HG03095 (cell line): ENCODE measurements around the gene OR2F2.
A peak's percentile ranks its signal among the peaks of the same experiment; 100 is the strongest.

Experiments
- ATAC-seq: cut with Tn5 transposase; IDR thresholded peaks from one replicate; pipeline ENCODE4 v1.9.1; 2021; ENCODE audit warnings: moderate library complexity; ENCODE audit not compliant: unreplicated experiment

The OR2F2 gene, protein sequence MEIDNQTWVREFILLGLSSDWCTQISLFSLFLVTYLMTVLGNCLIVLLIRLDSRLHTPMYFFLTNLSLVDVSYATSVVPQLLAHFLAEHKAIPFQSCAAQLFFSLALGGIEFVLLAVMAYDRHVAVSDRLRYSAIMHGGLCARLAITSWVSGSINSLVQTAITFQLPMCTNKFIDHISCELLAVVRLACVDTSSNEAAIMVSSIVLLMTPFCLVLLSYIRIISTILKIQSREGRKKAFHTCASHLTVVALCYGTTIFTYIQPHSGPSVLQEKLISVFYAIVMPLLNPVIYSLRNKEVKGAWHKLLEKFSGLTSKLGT

DNA sequence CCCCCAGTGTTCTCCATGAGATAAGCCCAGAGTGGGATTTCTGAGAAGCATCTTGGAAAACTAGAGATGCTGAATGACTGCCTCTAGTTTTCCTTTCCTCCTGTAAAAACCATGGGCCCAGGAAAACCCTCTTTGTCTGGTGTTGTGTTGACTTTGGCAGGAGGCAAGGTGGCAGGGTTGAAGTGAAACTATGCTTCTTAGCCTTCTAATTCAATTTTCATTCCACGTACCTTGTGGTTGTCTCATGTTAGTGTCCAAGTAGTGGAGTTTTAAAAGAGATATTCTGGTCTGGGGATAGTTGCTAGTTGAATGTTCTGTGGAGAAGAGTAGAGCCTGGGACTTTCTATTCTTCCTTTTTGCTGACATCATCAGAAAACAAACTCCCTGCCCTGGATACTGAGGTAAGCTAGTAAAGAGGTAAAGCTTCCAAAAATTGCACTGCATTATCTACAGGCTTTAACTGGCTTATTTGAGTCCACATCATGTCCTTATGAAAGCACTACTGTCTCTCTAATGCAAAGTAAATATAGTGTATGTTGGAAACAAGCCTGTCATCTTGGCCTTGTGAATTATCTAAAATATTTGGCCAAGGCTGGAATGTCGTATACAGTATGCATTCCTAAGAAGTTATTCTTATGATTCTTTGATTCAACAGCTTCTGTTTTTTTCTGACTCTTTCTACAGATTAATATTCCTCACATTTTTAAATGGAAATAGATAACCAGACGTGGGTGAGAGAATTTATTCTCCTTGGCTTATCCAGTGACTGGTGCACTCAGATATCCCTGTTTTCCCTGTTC lies at the start of gene OR2F2:
Gene OR2F2, plus strand, starts transcription at position 708 of the 800 bp plus-strand sequence. Its CDS starts 0 bp downstream, at position 708.
- ATAC-seq, result no peak

DNA sequence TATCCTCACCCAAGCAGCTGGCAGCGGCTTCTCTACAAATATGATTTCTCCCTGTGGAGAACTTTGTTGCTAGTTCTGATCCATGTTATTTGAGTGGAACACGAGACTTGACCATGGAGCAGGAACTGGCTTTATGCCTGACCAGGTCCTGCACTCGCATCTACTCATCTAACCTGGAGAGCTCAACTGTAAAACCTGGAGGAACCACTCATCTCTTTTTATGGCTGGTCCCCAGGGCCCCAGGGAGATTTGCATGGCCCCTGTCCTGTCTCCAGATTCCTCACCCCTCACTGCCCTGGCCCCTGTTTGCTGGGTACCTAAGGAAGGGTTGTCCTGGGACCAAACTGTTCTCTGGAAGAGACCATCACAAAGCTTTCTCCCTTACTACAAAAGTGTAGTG lies 49.1 kb upstream of the OR2F2 start:
- ATAC-seq, result peak; percentile 44

DNA sequence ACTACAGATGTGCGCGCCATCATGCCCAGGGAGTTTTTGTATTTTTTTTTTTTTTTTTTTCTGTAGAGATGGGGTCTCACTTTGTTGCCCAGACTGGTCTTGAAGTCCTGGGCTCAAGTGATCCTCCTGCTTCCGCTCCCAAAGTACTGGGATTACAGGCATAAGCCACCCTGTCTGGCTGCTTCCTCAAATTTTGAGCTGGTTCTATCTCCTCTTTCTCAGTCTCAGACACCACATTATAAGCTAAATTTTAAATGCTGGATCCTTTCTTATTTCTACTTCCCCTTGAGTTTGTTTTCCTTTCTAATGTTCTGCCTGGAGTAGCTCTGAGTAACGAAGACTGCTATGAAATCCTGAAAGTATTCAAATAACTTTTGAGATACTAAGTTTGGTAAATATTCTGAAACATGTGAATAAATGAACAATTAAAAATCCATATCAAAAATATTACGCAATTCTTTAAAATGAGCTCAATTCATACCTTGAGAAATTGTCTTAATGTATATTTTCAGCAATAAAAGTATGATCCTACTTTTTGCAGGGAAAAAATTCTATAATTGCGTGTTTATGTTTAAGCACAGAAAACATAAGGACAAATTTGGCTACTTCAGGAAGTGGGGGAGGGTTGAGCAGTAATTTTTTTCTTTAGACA lies 48.1 kb upstream of the OR2F2 start:
- ATAC-seq, result no peak

DNA sequence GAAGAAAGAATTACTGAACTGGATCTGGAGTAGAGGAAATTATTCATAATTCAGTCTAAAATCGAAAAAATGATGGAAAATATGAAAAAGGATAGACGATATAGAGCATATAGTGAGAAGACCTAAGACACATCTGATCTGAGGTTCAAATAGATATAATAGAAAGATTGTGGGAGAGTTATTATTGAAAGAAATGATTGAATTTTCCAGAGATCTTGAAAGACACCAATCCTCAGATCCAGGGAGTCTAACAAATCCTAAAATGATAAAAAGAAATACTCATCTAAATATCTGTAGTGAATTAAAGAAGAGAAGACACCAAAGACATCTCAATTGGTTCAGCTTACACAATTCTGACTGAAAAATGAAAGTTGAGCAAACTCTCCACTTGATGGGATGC lies 46.0 kb upstream of the OR2F2 start:
- ATAC-seq, result no peak

DNA sequence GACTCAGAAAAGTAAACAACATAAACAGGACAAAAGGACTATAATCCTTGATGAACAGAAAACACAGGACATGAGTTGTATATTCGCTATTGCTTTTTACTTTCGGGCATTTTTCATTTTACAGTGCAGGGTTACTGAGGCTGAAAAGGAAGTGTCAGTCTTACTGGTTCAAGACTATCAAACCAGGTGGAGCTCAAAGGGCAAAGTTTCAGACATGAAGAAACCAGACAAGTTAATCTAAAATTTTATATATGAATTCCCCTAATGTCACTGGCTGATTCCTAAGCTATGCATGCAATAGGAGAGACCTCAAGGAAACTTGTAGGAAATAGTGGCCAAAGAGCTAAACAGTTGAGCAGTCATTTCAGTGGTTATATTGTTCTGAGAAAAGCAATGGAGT lies 44.5 kb upstream of the OR2F2 start:
- no peak for ATAC-seq

DNA sequence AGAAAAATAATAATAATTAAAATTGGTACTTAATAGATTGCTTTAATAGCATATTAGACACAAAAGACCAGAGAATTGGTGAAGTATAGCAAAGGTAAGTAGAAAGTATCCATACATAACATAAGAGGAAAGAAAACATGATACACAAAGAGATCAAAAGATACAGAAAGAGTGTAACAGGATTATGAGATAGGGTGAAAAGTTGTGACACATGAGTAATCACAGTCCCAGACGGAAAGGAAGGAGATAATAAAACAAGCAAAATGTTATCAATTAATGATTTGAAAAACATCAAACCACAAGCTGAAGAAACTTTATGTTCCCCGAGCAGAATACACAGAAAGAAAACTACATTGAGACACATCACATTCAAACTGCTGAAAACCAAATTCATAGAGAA lies 43.6 kb upstream of the OR2F2 start:
- no peak for ATAC-seq

DNA sequence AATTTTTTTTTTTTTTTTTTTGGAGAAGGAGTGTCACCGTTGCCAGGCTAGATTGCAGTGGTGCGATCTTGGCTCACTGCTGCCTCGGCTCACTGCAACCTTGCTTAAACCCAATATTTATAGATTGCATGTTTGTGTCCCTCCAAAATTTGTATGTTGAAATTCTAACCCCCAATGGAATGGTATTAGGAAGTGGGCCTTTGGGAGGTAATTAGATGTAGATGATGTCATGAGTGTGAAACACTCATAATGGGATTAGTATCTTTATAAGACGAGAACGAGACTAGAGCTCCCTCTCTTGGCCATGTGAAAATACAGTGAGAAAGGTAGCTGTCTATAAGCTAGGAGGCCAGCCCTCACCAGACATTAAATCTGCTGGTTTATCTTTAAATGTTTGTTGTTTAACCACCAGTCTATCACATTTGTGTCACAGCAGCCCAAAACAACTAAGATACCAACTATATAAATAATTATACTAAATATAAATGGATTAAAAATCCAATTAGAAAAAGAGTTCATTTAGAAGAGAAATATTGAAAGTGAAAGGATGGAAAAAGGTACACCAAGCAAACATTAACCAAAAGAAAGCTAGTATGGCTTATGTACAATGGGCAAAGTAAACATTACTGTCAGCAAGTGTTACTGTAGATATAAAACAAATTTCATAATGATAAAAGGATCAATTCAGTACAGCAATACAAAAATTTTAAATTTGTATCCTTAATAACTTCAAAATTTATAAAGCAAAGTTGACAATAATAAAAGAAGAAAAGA lies 42.3 kb upstream of the OR2F2 start:
- ATAC-seq, result peak; percentile 99

DNA sequence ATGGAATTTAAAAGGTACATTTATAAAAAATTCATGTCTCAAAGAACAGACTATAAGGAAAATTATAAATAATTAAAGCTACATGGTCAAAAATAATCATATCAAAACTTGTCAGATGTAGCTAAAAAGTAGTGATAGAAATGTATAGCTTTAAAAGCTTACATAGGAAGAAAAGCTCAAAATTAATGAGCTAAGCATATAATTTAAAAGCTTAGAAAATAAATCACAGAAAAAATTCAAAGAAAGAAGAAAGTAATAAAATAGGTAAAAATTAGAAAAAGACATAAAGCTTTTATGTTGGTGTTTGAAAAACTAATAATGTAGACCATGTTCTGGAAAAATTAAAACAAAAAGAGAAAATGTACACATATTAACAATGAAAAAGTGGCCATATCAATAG lies 38.4 kb upstream of the OR2F2 start:
- no peak for ATAC-seq

DNA sequence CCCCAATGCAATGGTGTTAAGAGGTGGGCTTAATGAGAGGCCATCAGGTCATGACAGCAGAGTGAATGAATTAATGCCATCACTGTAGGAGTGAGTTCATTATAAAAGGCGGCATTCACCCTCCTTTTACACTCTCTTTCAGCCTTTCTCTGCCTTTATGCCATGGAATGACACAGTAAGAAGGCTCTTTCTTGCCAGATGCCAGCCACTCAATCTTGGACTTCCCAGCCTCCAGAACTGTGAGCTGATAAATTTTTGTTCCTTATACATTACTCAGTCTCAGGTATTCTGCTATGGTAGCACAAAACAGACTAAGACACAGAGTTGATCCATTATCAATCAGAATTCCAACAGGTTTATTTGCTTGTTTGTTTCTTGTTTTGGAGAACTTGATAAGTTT lies 36.2 kb upstream of the OR2F2 start:
- no peak for ATAC-seq

DNA sequence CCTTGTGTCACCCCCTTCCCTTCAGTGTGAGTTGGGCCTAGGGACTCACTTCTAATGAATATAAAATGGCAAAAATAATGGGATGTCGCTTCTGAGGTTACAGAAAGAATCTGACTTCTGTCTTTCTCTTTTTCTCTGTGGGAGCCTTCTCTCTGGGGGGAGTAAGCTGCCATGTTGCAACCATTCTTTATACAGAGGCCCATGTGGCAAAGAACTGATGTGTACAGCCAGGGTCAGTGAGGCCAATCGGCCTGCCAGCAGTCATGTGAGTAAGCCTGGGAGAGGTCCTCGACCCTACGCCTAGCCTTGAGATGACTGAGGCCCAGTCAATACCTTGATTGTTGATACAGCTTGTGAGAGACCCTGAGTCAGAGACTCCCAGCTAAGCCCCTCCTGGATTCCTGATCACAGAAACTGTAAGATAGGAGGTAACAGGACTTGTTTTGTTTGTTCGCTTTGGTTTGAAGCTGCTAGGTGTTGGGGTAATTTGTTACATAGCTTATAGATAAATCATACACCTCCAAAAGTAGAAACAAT lies 34.7 kb upstream of the OR2F2 start:
- no peak for ATAC-seq

DNA sequence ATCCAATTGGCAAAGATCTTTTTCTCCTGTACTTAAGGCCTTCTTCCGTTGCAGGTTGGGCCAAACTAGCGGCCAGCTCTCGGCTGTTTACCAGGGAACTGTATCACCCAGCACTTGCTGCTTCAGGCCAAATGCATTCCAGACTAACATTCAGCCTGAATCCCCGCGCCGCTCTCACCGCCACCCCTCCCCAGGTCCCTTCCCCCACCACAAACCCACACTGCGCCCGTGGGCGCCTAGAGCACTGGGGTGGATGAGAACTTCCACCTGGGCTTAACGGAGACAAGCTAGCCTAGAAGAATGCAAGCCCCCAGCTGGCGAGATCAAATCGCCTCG lies 33.7 kb upstream of the OR2F2 start:
- ATAC-seq, result peak; percentile 32

DNA sequence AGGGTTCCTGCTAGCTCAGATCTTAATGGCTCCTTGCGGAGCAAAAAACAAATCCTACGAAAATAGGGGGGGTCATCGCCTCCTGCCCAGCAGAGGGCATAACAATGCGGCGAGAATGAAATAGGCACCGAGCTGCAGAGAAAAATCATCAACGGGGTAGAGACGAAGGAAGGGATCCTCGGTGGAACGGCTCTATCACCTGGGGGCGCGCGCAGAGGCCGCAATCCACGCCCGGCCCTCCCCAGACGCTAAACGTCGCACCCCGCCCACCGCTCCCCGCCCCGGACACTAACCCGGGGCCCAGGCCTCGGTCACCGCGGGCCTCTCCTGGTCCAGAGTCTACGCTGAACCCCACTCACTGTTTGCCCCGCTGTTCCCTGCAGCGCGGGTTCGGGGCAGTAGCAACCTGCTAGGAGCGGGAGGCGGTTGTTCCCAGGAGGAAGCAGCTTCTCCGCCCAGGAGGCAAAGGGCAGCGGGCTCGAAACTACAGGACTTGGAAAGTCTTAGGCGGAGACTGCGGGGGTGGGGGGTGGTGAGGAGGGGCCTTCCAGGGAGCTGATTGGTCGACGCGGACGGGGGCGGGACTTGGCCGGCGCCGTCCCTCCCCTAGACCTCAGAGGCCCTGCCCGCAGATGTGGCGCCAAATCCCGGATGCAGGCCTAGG lies 33.2 kb upstream of the OR2F2 start, which contains the start of gene TCAF1:
Gene TCAF1, minus strand, starts transcription at position 509 of the 664 bp plus-strand sequence. CDS start 25,568 bp downstream, outside the sequence.
- ATAC-seq, result peak; percentile 91

DNA sequence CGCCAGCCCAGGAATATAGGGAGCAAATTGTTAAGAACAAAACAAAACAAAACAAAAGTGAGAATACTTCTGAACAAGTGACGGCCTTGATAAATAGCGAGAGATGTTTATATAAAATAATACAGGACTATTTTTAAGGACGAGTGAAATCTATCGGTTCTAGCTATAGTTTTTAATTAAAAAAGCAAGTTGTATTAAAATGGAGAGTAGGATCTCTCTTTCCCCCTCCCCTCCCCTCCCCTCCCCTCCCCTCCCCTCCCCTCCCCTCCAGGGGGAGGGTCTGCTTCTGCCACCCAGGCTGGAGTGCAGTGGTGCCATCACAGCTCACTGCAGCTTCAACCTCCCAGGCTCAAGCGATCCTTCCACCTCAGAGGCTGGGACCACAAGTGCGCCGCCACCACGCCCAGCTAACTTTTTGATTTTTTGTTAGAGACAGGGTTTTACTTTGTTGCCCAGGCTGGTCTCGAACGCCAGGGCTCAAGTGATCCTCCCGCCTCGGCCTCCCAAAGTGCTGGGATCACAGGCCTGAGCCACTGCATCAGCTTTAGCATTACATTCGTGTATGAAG lies 32.6 kb upstream of the OR2F2 start:
- ATAC-seq, result no peak

DNA sequence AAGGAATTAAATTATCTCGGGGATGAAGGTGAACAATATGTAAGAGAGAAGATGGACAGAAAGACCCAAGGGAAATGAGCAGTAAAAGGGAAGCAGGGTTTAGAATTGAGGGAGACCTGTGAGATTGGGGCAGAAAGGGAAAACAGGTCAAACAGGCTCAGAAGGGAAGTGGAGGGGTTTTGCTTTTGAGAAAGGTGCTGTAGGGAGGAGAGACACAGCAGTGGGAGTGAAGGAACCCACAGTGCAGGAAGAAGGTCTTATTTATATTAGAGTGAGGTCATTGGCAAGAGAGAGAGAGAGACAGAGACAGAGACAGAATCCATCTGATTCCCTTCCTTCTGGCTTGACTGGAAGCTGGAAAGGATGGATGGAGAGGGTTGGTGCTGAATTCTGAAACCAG lies 29.5 kb upstream of the OR2F2 start:
- ATAC-seq, result no peak

DNA sequence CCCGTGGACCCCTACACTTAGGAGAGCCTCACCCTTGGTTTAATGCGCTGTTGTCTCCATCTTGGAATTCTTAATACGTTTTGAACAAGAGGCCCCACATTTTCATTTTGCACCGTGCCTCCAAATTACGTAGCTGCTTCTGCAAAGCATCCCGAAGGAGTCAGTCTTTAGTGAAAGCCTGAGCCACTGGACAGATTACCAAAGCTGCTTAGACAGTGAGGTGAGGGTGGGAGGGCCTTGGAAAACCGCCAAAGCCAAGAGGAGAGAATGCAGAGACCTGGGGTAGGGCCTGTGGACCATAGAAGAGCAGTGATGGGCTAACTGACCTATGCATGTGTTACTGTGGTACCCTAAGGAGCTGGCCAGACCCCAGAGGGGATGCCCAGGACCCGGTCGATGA lies 28.9 kb upstream of the OR2F2 start:
- ATAC-seq, result no peak

DNA sequence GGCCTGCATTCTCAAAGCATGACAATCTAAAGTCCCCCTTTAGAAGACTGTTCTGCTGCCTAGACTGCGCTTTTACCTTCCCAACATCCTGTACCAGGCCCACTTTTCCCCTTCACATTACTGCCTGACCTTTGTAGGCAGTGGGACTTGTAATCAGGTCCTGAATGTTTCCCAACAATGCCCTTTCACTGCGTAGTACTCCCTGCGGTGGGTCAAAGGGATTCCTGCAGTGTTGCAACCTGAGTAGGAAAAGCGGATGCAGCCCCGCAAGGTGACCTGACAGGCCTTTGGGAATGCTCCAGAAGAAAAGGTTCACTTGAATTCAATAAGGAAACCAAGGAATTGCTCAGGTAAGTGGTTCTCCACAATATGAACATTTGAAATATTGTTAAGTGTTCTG lies 28.1 kb upstream of the OR2F2 start:
- no peak for ATAC-seq

DNA sequence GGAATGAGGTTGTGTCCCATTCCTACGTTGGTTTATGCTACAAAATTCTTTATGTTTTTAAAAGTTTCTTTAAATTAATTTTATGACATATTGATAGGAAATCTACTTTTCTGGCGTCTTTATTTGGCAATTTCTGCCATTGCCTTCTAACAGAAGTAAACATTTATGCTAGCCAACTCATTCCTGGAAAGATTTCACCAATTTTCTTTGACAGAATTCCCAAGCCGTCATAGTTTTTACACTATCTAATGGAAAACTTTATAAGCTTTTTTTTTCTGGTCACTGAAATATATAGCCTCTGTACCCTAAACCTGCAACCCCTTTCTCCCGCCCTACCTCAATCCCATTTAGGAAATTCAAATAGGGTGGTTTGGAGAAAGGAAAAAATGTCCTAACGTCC lies 26.9 kb upstream of the OR2F2 start:
- no peak for ATAC-seq

DNA sequence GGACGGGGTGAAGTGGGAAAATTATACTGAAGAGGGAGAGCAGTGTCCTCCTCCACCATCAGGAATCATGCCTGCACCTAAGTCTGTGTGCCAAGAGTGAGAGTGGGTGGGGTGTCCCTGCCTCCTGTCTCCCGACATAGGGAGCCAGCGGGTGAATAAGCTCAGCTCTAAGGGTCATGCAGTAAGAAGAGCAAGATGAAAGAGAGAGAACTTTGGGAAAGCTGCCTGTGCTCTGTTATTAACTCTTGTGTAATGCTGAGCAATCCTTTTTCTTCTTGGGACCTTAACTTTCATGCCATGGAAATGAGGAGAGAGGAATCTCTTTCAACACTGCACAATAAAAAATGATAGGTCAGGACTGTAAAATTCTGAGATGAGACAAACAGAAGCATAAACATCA lies 25.2 kb upstream of the OR2F2 start:
- ATAC-seq, result no peak

DNA sequence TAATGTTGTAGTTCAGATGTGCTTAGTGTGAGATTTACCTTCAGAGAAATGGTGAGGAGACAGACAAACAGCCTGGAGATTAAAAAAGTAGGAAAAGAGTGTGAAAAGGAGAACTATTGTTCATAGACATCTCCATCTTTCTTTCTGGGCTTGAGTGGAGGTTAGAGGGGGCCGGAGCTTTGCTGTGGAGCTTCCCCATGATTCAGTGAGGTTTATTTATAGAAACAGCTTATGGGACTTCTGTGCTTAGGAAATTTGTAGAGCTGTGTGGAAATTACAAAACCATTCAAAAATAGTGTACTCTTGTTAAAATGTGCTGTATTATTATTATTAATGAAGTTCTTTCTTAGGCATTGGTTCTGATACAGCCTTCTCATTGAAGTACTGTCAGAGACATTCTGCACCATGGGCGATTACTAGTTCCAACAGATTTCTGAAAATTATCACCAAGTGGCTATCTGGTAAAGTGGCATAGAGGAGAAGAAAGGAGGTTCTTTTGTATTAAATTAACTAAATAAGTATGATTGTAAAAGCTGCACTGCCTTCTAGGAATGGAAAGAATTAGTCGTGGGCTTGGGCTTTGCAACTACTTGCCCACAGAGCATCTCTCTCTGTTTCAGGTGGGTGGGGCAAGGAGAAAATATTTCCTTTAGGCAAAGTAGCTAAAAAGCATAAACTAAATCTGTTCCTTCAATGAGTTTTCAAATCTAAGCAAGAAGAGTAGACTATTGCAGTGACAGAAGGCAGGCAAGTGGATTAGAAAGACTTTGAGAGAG lies 24.4 kb upstream of the OR2F2 start:
- ATAC-seq, result no peak
